ENCODE data around the gene PLPP1.

Gene PLPP1

DNA sequence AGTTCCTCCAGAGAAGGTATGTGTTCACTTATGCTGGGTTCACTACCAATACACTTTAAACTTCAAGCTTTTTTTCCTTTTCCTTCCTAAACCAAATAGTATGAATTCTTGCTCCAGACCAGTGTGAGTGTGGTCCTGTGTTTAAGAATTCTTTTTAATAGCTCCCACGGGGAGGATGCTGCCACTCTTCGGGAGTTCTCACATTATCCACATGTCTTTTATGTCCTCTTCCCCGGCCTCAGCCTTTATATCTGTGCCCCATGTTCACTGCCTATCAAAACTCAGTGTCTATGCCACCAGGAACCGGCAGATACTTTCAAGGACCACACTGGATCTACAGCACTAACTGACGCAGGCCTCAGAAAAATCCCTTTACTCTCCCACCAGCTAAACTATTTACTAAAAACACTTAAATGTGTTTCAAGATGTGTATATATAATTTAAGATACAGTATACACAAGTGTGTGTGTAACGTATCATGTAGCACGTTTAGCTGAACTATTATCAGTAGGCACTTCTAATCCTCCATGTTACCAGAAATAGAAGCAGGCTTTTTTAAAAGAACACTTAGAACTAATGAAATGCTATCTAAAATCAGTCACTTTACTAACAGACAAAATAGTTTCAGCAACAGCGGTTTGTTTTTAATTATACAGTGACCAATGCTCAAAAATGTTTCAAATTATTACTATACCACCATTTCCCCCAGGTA, 88.0 kb downstream of the PLPP1 start:
- DNase-seq (ENCODE audit: low read depth in 2 of 2): no peak

DNA sequence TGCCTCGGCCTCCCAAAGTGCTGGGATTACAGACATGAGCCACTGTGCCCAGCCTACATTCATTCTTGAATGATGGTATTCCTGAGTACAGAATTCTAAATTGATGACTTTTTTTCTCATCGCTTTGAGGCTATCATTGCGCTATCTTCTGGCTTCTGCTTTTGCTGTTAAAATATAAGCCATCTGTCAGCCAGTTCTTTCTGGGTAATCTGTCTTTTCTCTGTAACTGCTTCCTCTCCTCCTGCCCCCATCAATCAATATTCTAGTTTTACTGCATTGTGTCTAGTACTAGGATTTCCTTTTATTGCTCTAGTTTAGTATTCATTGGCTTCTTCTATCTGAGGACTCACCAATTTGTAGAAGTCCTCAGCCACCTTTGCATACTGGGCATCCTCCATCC, 89.0 kb downstream of the PLPP1 start:
- DNase-seq (ENCODE audit: low read depth in 2 of 2): no peak

DNA sequence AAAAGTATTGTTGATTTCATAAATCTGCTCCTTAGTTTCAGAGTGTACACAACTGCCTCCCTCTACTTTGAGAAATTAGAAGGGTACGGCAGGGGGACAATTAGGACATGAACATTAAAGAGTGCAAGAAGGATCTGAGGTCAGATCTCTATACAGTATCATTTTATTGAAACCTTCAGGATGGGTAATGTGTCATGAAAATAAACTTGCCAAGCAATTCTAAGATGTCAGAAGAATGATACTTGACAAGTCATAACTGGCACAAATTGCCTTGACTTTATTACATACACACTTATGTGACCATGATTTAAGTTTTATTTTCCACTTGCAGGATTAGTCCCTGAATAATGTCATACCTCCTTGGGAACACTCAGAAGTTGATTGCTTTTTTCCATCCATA, 92.8 kb downstream of the PLPP1 start:
- DNase-seq (ENCODE audit: low read depth in 2 of 2): no peak

GRCh38 chr5:55441107-55441771, 93.5 kb downstream of the PLPP1 start:
- DNase-seq (ENCODE audit: low read depth in 2 of 2): no peak

- peak in 1 of 2 donors; percentile 8 for DNase-seq (ENCODE audit: low read depth in 2 of 2)
Observed at GRCh38 chr5:55440188-55440646, 94.5 kb downstream of the PLPP1 start.

GRCh38 chr5:55438998-55439397, 95.8 kb downstream of the PLPP1 start:
- DNase-seq (ENCODE audit: low read depth in 2 of 2): no peak

DNA sequence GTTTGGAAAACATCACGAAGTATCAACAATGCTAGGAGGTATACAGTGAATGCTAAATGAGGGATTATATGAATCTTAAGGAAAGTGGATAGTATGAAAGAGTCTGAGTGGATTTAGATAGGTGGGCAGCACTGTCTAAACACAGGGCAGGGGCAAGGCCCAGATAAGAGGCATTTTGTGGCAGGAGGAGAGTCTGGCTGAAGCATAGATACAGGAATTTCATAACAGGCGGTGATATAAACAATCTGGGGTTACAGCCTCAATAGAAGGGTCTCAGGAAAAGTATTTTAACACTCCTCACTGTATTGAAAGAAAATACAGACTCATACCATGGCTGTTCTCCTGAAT, 96.9 kb downstream of the PLPP1 start:
- DNase-seq (ENCODE audit: low read depth in 2 of 2): no peak

DNA sequence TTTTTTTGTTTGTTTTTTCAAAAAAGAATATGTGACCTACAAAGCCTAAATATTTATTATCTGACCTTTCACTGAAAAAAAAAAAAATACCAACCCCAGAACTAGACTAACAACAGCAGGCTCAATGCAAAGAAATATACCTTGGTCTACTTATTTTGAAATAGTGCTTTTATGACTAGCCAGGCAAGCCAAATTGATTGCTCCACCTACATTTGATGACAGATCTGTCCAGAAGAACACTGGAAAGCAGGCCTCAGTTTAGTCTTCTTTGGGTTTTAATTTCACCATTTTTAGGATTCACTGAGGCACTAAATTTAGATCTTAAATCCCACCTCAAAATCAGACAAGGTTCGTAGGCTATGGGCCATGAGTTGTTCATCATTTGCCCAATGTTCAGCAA, 97.3 kb downstream of the PLPP1 start:
- no peak for DNase-seq (ENCODE audit: low read depth in 2 of 2)

- DNase-seq (ENCODE audit: low read depth in 2 of 2): no peak
Observed at GRCh38 chr5:55432549-55432948, 102.2 kb downstream of the PLPP1 start.

DNA sequence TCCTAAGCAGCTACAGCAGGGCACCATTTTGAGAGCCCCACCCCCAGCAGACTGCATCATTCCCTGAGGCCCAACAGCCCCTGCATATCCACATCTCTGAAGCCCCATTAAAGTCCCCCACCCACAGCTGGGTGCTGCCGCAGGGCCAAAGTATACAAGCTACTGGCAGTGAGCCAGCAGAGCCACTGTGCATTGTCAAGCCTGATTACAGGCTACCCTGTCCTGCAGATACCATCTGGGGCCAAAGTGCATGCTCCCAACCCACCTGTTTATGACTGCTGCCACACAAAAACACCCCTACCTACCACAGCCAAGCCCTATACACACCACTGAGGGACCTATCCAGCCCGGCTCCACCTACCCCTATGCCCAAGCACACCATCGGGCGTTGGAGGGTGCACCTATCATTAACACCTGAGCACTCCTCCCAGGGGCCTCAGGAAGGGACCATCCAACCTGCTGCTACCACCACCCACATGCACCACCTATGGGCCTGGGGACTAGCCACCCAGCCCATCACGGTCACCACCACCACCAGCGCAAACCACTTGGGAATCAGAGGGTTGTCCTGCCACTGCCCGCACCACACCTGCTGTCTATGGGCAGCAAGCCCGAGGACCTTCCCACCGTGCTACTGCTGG, 105.0 kb downstream of the PLPP1 start:
- no peak for DNase-seq (ENCODE audit: low read depth in 2 of 2)

DNA sequence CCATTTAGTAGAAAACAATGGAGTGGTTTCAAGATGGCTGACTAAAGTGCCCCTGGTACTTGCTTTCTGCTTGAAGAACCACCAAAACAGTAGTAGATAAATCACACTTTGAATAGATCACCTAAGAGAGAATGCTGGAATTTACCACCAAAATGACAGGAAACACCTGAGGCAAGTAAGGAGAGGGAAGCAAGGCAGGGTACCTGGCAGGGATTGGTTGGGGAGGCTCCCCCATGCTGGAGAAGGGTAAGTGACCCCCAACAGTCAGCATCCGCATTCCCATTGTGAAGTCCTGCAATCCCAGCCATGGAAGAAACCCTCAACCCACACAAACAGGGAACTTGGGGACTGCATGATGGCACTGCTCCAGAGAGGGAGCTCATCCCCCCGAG, 105.5 kb downstream of the PLPP1 start:
- no peak for DNase-seq (ENCODE audit: low read depth in 2 of 2)

- DNase-seq (ENCODE audit: low read depth in 2 of 2): no peak
Observed at GRCh38 chr5:55427157-55427556, 107.6 kb downstream of the PLPP1 start.

DNA sequence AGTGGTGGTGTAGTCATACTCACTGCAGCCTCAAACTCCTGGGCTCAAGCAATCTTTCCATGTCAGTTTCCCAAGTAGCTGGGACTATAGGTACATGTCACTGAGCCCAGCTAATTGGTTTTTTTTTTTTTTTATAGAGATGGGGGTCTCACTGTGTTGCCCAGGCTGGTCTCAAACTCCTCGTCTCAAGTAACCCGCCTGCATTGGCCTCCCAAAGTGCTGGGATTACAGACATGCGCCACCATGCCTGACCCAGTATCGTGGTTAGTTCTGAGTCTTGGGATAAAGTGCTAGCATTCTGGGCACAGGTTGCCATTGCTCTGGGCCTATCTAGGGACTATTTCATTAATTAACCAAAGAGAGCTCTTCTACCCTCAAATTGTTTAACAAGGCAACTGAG, 108.3 kb downstream of the PLPP1 start:
- DNase-seq (ENCODE audit: low read depth in 2 of 2): no peak

GRCh38 chr5:55421074-55421529, 113.7 kb downstream of the PLPP1 start:
- DNase-seq (ENCODE audit: low read depth in 2 of 2): peak in 1 of 2 donors; percentile 29

DNA sequence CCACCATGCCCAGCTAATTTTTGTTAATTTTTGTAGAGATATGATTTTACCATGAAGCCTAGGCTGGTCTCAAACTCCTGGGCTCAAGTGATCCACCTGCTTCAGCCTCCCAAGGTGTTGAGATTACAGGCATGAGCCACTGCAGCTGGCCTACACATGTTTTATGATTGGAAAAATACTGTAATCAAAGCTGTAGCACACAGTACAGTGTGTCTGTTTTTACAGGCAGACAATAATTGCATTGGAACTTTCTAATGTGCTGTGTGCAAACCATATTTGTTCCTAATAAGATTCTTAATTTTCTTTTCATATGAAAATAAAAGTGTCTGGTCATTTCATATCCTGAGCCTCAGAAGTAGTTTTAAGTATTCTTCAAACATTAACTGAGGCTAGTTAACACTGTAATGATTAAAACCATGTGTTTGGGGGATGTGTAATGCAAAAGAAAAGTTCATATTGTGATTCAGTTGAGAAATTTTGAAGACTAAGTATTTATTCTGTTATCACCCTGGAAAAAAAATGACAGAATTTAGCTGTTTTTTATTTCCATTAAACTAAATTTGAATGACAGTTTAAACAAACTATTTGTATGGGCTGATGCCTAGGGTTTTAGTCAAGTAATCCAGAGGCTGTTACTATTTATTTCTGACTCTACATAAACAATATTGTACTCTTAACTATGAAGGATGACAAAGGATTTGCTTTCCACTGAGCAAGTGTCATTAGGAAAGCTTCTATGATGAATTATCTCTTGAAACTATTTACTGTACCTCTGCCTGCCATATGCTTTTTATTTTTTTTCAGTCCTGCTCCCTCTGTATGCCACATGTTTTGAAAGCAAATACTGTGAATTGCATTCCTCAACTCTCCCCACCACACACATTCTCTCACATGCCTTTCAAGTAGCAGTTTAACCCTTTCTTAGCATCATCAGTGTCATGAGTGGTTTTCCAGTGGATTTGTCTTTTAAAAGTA, 115.5 kb downstream of the PLPP1 start:
- DNase-seq (ENCODE audit: low read depth in 2 of 2): no peak

- DNase-seq (ENCODE audit: low read depth in 2 of 2): no peak
Observed at GRCh38 chr5:55416306-55416705, 118.5 kb downstream of the PLPP1 start.

- DNase-seq (ENCODE audit: low read depth in 2 of 2): no peak
Observed at GRCh38 chr5:55415071-55415470, 119.7 kb downstream of the PLPP1 start.

DNA sequence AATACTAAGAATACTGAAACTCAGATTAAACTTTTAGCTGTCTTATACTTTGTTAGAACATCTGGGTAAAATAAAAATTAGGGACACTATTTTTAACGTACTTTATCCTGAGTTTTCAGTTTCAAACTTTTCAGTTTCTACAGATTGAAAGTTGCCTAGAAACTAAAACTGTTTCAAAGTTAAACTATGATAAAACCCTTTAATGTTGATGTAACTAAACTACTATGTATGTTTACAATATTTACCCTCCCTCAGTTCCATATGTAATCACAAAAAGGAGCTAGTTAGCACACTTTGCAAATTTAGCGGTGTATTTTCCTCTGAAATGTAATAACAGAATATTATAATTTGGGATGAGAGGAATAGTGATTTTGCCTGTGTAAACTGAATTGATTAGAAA, 121.1 kb downstream of the PLPP1 start:
- DNase-seq (ENCODE audit: low read depth in 2 of 2): no peak

GRCh38 chr5:55411876-55412275, 122.9 kb downstream of the PLPP1 start:
- no peak for DNase-seq (ENCODE audit: low read depth in 2 of 2)

DNA sequence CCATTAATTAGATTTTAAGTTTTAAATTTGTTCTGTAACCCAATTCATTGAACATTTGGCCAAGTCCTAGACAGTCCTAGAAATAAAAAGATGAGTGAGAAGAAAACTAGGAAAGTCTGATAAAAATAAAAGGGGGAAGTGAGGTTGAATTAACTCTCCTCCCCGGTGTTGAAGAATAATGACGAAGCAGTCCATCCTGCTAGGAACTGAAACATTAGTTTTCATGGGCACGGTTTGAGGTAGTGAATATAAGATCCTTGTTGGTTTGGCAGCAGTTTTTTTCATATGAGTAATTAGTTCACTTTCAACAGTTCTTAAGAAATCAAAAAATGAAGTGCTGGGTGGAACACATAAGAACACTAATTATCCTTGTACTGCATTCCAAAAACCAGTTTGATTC, 123.9 kb downstream of the PLPP1 start:
- DNase-seq (ENCODE audit: low read depth in 2 of 2): no peak

DNA sequence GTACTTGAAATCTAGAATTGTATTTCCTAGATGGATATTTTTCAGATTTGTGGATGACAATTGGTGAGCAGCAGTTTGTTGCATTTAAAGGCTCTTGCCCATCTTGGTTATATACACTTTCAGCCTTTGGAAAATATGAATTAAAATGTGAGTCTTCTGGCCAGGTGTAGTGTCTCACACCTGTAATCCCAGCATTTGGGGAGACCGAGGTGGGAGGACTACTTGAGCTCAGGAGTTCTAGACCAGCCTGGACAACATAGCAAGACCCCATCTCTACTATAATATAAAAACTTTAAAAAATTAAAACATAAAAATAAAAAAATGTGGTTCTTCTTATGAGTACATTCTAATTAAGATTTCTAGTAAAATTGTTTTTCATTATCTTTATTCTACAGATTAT, 125.0 kb downstream of the PLPP1 start:
- DNase-seq (ENCODE audit: low read depth in 2 of 2): no peak

DNA sequence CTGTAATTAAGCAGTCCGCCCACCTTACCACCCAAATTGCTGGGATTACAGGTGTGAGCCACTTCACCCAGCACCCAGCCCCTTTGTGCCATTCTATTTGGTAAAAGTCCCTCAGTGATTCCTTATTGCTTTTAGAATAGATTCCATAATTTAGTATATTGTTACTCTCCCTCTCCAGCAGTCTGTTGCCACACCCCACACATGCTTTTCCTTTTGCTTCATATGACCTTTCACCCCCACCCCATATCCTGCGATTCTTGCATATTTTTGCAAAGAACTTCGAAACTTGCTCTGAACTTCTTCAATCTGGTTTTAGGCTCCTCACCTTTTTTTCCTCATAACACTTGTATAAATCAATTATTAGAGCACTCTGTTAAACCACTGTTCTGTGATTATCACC, 126.8 kb downstream of the PLPP1 start:
- DNase-seq (ENCODE audit: low read depth in 2 of 2): no peak

All from activated CD4-positive, alpha-beta T cell treated with anti-CD3 and anti-CD28 coated beads for 24 hours (primary cell).